Measurements from ENCODE around the gene NFATC1.

Gene NFATC1

DNA sequence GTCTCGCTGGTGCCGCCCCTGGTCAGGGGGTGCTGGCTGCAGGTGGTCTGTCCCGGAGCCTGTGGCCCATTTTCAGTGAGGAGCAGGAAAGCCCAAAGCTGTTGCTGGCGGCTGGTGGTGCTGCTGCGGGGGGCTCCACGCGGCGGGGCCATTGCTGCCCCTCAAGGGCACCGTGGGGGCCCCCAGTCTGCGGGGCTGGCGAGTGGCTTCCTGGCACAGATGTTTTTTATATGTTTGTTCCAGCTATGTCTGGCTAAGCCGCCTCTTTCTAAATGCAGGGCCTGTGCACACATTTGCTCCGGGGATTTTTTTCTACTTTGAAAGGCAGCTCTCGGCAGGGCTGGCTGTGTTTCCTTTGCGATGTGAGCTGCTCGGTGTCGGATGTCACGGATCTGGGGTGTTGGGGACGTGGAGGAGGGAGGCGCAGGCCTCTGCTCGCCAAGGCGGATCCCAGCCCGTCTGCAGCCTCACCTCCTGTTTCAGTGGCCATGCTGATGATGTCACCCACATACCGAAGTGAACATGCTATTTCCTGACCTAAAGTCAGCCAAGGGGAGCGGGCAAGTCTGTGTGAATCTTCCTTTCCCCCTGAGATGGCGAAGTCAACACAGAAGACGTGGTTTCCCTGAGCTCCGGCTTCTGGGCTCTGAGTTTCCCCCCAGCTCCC, 171.9 kb downstream of the NFATC1 start:
- Histone ChIP-seq H4K20me1 (ENCODE audit: insufficient read depth, low read length) (no peaks in the 10 kb centered on the region), H3K4me2 (ENCODE audit: low read length) (no peak overlapping the region), H3K9me3 (ENCODE audit: low read length) (peaks cover 10% of the 10 kb centered on the region), H3F3A (ENCODE audit: insufficient read depth, low read length) (peaks cover 11% of the 10 kb centered on the region), H3K4me3 (ENCODE audit: low read depth, low read length, poor library complexity, severe bottlenecking) (no peak overlapping the region), H3K9ac (ENCODE audit: low read length) (no peak overlapping the region), H3K9me2 (ENCODE audit: low read depth, low read length) (no peaks in the 10 kb centered on the region), H3K27me3 (ENCODE audit: insufficient read depth, low read length) (no peaks in the 10 kb centered on the region; the same call in none of the 2 replicates), H3K79me2 (ENCODE audit: insufficient read depth, low read length) (no peaks in the 10 kb centered on the region), H3K36me3 (ENCODE audit: insufficient read depth, low read length) (no peaks in the 10 kb centered on the region), H3K4me1 (ENCODE audit: insufficient read depth, low read length, severe bottlenecking) (no peaks in the 10 kb centered on the region), H3K27ac (ENCODE audit: low read depth, low read length, poor library complexity, severe bottlenecking) (no peak overlapping the region), H2AFZ (ENCODE audit: low read length) (no peak overlapping the region)
- TF ChIP-seq, protein P1, sequence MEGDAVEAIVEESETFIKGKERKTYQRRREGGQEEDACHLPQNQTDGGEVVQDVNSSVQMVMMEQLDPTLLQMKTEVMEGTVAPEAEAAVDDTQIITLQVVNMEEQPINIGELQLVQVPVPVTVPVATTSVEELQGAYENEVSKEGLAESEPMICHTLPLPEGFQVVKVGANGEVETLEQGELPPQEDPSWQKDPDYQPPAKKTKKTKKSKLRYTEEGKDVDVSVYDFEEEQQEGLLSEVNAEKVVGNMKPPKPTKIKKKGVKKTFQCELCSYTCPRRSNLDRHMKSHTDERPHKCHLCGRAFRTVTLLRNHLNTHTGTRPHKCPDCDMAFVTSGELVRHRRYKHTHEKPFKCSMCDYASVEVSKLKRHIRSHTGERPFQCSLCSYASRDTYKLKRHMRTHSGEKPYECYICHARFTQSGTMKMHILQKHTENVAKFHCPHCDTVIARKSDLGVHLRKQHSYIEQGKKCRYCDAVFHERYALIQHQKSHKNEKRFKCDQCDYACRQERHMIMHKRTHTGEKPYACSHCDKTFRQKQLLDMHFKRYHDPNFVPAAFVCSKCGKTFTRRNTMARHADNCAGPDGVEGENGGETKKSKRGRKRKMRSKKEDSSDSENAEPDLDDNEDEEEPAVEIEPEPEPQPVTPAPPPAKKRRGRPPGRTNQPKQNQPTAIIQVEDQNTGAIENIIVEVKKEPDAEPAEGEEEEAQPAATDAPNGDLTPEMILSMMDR (IDR thresholded peaks at IDR 0.05; ENCODE audit: low read length): no peak
- no peak for TF ChIP-seq EZH2 (IDR thresholded peaks at IDR 0.05; ENCODE audit: borderline replicate concordance, low read length)

DNA sequence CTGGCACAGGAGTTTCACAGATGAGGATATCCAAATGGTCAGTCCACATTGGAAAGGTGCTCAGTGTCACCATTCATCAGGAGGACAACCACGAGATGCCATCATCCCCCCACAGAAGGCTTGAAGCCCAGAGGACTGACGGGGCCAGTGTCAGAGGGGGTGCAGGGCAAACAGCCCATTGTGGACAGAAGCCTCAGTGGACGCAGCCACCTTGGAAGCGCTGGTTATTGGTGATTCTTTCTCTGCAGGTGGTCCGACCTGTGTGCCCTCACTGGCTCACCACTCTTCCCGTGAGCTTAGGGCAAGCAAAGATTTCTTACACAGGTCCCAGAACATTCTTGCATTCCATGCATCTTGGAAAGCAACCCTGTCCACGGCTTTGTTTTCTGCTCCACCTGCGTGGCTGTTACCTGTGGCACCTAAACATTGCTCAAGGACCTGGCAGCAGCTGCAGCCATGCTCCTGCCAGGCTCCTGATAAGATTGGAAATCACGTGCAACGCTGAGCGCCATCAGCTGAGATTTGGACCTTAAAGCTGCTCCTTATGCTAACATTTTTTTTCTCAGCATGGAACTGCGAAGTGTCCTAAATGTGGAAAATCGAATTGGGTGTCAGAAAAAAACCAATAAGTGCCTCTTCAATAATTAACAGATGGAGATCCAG, 172.9 kb downstream of the NFATC1 start:
- Histone ChIP-seq H2AFZ (ENCODE audit: low read length) (no peak overlapping the region), H3K4me3 (ENCODE audit: low read depth, low read length, poor library complexity, severe bottlenecking) (no peak overlapping the region), H4K20me1 (ENCODE audit: insufficient read depth, low read length) (no peaks in the 10 kb centered on the region), H3K27ac (ENCODE audit: low read depth, low read length, poor library complexity, severe bottlenecking) (no peak overlapping the region), H3K9me2 (ENCODE audit: low read depth, low read length) (no peaks in the 10 kb centered on the region), H3K9me3 (ENCODE audit: low read length) (peaks cover 18% of the 10 kb centered on the region), H3F3A (ENCODE audit: insufficient read depth, low read length) (peaks cover 9% of the 10 kb centered on the region), H3K36me3 (ENCODE audit: insufficient read depth, low read length) (no peaks in the 10 kb centered on the region; the same call in 1 of the 2 replicates), H3K27me3 (ENCODE audit: insufficient read depth, low read length) (peaks cover 4% of the 10 kb centered on the region), H3K4me2 (ENCODE audit: low read length) (no peak overlapping the region), H3K79me2 (ENCODE audit: insufficient read depth, low read length) (no peaks in the 10 kb centered on the region), H3K4me1 (ENCODE audit: insufficient read depth, low read length, severe bottlenecking) (no peaks in the 10 kb centered on the region), H3K9ac (ENCODE audit: low read length) (no peak overlapping the region)
- TF ChIP-seq EZH2 (IDR thresholded peaks at IDR 0.05; ENCODE audit: borderline replicate concordance, low read length): no peak
- TF ChIP-seq, protein P1 (IDR thresholded peaks at IDR 0.05; ENCODE audit: low read length): no peak

DNA sequence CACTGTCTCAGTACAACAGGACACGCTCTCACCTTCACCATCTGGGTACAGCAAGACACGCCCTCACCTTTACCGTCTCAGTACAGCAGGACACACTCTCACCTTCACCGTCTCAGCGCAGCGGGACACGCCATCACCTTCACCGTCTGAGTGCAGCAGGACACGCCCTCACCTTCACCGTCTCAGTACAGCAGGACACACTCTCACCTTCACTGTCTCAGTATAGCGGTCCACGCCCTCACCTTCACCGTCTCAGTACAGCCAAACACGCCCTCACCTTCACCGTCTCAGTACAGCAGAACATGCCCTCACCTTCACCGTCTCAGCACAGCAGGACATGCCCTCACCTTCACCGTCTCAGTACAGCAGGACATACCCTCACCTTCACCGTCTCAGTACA, 174.0 kb downstream of the NFATC1 start:
- Histone ChIP-seq H3K79me2 (ENCODE audit: insufficient read depth, low read length) (no peaks in the 10 kb centered on the region), H3K4me3 (ENCODE audit: low read depth, low read length, poor library complexity, severe bottlenecking) (no peak overlapping the region), H3K27ac (ENCODE audit: low read depth, low read length, poor library complexity, severe bottlenecking) (no peak overlapping the region), H2AFZ (ENCODE audit: low read length) (no peak overlapping the region), H3K4me2 (ENCODE audit: low read length) (no peak overlapping the region), H3K9me2 (ENCODE audit: low read depth, low read length) (no peaks in the 10 kb centered on the region), H3K4me1 (ENCODE audit: insufficient read depth, low read length, severe bottlenecking) (no peaks in the 10 kb centered on the region), H3K27me3 (ENCODE audit: insufficient read depth, low read length) (peaks cover 4% of the 10 kb centered on the region), H3K9me3 (ENCODE audit: low read length) (peaks cover 14% of the 10 kb centered on the region), H3F3A (ENCODE audit: insufficient read depth, low read length) (no peaks in the 10 kb centered on the region), H3K9ac (ENCODE audit: low read length) (no peak overlapping the region), H3K36me3 (ENCODE audit: insufficient read depth, low read length) (no peaks in the 10 kb centered on the region; the same call in 1 of the 2 replicates), H4K20me1 (ENCODE audit: insufficient read depth, low read length) (no peaks in the 10 kb centered on the region)
- TF ChIP-seq EZH2 (IDR thresholded peaks at IDR 0.05; ENCODE audit: borderline replicate concordance, low read length): no peak
- TF ChIP-seq, protein P1 (IDR thresholded peaks at IDR 0.05; ENCODE audit: low read length): no peak
